HG03103 (cell line): ENCODE data around the gene UVSSA.

Experiments
- ATAC-seq: cut with Tn5 transposase; IDR thresholded peaks from one replicate; pipeline ENCODE4 v1.9.1; 2021; ENCODE audit warnings: low read depth; ENCODE audit not compliant: unreplicated experiment

Gene UVSSA

DNA sequence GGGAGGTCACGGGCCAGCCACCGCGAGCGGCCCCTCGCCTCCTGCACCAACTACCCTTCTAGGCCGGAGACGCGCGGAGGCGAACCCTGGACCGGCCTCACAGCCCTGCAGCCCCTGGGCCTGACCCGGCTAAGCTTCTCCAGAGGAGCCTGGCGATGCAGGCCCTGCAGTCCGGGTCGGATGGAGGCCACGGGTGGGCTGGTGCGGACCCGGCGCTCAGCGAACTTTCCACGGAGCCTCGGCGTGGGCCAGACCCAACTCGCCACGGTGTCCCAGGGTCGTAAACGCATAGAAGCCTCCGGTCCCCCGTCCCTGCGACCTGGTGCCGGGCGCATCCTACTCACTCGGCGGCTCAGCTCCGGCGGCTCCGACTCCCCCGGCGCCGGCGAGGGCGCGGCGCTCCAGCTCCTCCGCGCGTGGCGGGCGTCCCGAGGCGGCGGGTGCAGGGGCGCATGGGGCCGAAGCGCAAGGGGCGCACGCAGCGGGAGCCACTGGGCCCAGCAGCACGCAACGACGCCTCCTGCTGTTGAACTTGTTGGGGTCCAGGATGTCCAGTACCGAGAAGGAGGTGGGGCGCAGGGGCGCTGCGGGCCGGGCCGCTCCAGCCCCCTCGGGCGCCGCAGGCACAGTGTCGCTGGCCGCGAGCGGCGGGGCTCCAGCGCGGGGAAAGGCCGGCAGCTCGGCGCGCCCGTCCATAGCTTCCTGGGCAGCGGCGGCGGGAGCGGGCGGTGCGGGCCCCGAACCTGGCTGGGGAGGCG, 58.8 kb downstream of the UVSSA start:
- ATAC-seq: no peak

DNA sequence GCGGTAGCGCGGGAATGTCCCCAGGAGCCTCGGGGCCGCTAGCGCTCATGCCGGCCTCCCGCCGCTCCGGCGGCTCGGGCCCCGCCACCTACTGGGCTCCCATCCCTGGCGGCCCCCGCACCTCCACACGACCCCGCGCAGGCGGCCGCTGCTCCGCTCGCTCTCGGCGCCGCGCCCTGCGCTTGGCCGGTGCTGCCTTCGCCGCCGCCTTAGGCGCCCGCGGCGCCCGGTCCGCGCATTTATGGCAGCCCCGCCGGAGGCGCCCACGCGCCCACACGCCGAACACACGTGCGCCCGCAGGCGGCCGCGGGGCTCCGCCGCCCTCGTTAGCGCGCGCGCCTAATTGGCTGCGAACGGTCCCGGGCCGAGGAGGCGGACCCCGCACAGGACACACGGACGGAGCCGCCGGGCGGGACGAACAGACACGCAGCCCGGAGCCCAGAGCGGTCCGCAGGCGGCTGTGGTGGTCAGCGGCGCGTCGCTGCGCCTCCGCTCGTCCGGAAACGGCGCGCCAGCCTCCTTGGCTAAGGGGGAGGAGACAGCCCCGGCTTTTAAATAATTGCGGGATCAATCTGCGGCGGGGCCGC, 59.5 kb downstream of the UVSSA start, which contains the start of gene NKX1-1:
NKX1-1 (minus strand) TSS at position 49 of the 587 bp plus-strand sequence; CDS start at position 49, 0 bp downstream.
- ATAC-seq: no peak

GRCh38 chr4:1406981-1407656, 60.1 kb downstream of the UVSSA start:
- no peak for ATAC-seq

DNA sequence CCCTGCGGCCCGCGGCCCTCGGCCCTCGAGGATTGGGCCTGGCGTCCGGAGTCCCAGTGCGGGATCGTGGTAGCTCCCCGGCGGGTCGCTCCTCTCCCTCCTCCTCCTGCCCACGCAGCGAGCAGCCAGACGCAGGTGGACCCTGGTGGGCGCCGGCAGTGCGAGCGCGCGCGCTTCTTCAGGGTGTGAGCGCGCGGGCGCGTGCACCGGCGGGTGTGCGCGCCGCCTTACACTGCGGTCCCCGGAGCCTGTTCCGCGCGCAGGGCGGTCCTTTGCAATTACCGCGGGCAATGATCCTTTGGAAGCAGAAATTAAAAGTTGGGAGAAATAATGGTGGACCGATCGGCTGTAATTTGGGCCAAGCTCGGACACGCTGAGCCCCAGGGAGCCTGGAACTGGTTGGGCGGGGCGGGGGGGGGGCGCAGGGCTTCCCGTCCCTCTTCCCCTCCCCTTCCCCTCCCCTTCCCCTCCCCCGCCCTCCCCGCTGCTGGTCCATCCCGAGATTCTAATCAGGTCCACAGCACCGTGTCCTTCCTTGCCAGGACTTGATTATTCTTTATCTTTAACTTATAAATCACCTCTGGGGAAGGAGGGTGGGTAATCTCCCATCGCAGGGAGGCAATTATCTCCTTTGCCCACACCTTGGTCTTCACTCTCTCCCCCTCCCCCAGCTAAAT, 60.8 kb downstream of the UVSSA start:
- no peak for ATAC-seq

DNA sequence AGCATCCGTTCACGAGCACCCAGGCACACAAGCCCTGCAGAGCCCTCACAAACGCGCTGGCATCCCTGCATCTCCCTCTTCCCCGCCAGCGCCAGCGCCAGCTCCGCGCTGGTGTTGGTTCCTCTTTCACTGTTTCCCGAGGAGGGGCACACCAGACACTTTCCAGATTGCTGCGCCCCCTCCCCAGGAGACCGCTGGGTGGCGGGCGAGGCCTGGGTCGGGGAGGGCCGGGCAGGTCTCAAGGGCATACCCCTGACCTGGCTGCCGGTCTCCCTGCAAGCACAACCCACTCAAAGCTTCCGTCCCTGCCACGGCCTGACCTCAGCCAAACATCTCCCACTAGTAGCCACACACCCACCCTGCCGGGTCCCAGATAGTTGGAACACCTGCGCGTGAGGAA, 61.4 kb downstream of the UVSSA start:
- no peak for ATAC-seq

GRCh38 chr4:1409079-1409478, 62.1 kb downstream of the UVSSA start:
- no peak for ATAC-seq

GRCh38 chr4:1409491-1410425, 62.8 kb downstream of the UVSSA start:
- ATAC-seq: no peak

GRCh38 chr4:1410491-1411325, 63.7 kb downstream of the UVSSA start:
- no peak for ATAC-seq

- no peak for ATAC-seq
Measured at GRCh38 chr4:1411436-1412375, 64.7 kb downstream of the UVSSA start.

- ATAC-seq: no peak
Measured at GRCh38 chr4:1412376-1413203, 65.6 kb downstream of the UVSSA start.

GRCh38 chr4:1413204-1413663, 66.2 kb downstream of the UVSSA start:
- no peak for ATAC-seq

- no peak for ATAC-seq
Measured at GRCh38 chr4:1413687-1414479, 66.9 kb downstream of the UVSSA start.

DNA sequence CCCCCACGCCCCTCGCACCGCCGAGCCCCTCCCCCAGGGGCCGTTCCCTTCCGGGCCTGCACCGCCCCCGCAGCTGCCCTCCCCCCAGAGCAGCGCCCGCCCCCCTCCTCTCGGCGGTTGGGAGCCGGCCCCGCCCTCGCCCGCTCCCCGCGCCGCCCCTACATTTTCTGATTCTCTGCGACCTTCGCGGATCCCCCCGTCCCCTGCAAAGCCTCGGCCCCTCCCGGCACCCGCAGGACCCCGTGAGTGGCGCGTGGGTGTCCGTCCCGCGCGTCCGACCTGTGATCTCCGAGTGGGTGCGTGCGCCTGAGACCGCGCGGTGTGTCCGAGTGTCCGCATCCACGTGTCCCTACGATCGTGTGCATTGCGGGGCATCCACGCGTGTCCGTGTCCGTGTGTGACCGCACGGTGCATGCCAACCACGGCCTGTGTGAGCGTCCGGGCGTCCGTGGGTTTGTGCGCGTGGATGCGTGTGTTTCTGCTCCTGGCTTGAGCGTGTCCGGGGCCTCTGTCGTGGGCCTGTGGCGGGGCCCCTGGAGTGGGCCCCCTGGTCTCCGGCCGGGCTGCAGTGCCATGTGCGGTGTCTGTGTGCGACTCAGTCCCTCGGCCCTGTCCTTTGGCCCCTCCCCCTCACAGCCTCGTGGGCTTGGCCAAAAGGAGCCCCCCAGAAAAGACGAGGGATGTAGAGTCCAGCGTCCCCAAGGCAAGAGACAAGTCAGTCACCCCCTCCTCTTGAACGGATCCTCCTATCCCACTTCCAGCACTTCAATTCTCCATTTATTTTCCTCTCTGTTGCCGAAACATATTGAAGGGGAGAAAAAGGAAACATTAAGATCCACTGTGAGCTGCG, 68.0 kb downstream of the UVSSA start:
- ATAC-seq: no peak

DNA sequence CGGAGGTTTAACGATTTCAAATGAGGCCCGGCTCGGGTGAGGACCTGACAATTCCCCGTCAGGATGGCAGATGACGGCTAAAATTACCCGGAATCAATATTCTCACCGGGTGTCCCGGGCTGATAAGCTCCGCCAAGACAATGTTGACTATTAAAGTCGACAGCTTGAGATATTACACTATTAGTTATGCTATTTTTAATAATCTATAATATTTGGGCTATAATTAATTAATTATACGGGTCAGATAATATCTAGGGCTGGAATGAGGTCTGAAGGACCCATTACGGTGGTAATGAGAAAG, 68.6 kb downstream of the UVSSA start:
- ATAC-seq: no peak

- no peak for ATAC-seq
Measured at GRCh38 chr4:1416051-1416947, 69.3 kb downstream of the UVSSA start.
